Right kidney (tissue), 1 donor: ENCODE data around the gene KARS1.

ENCODE experiments used
- DNase-seq: peaks from one replicate; pipeline ENCODE4 v3.0.0-alpha.2; 2016

KARS1 gene

GRCh38 chr16:75589306-75589705 is 58.2 kb downstream of the KARS1 start:
- DNase-seq = no peak

- DNase-seq = no peak
Observed at GRCh38 chr16:75588716-75589115, 58.7 kb downstream of the KARS1 start.

GRCh38 chr16:75584108-75584507 is 63.4 kb downstream of the KARS1 start:
- no peak for DNase-seq

GRCh38 chr16:75579281-75579834 is 68.1 kb downstream of the KARS1 start:
- no peak for DNase-seq

GRCh38 chr16:75578725-75579124 is 68.7 kb downstream of the KARS1 start:
- no peak for DNase-seq

GRCh38 chr16:75578212-75578611 is 69.3 kb downstream of the KARS1 start:
- DNase-seq = no peak
